ENCODE results near the gene FBN1. TPM values are rescaled to one million over a fixed set of nuclear protein-coding genes. Genes with fewer than 3 reads are reported as not detected.
A peak's percentile ranks its signal among the peaks of the same experiment; 100 is the strongest.

FBN1 gene
- total RNA-seq, 1 donor from 2014 or later: 102 TPM

DNA sequence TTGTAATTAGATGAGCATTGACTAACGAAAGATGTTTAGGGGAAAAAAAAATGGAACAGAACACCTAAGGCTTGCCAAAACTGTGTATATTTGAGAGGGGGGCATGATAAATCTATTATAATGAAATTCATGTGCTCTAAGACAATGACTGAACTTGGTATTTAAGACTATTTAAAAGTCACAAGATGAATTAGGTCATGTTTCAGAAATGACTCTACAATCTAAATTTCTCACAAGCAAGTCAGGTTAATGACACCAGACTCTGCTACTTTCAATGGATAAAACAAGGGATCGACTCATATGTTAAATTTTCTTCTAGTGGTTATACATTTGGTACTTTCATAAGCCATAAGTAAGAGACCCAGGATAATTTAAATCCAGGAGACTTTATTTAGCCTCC, 235.9 kb downstream of the FBN1 start:
- TF ChIP-seq POLR2AphosphoS5 (IDR thresholded peaks at IDR 0.05; ENCODE audit: insufficient read depth in 1 of 2, low read depth in 1 of 2) (no peak), POLR2A (IDR thresholded peaks at IDR 0.05) (no peak)
- TF ChIP-seq, protein P1, sequence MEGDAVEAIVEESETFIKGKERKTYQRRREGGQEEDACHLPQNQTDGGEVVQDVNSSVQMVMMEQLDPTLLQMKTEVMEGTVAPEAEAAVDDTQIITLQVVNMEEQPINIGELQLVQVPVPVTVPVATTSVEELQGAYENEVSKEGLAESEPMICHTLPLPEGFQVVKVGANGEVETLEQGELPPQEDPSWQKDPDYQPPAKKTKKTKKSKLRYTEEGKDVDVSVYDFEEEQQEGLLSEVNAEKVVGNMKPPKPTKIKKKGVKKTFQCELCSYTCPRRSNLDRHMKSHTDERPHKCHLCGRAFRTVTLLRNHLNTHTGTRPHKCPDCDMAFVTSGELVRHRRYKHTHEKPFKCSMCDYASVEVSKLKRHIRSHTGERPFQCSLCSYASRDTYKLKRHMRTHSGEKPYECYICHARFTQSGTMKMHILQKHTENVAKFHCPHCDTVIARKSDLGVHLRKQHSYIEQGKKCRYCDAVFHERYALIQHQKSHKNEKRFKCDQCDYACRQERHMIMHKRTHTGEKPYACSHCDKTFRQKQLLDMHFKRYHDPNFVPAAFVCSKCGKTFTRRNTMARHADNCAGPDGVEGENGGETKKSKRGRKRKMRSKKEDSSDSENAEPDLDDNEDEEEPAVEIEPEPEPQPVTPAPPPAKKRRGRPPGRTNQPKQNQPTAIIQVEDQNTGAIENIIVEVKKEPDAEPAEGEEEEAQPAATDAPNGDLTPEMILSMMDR (IDR thresholded peaks at IDR 0.05): no peak
- intact Hi-C loops (cut with DNase I): no loop called here
- DNase-seq (ENCODE audit: extremely low spot score in 2 of 2): no peak
- Histone ChIP-seq H3K4me3 (no peak overlapping the region), H3K36me3 (peaks cover 0 to 5% of the 10 kb centered on the region in 2 donors), H3K9me3 (no peaks in the 10 kb centered on the region), H3K27ac (peak overlapping the region; percentile 65), H3K4me1 (peaks cover 37% of the 10 kb centered on the region), H3K27me3 (no peaks in the 10 kb centered on the region)

DNA sequence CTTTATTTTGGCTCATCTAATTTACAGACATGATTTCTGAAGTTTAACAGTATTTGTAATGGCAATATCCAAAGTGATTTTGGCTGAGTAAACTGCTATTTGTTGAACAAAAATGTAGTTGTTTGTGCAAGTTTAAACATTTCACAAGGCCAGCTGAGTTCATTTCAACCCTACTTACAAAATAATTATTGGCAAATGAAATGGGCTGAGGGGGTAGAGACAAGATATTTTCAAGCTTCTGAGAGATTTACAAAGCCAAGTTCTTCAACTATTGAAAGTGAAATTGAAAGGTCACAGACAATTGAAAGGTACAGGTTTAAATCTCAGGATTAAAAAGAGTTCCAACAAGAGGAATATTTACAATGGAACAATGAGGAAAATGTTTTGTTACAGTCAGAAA, 237.2 kb downstream of the FBN1 start:
- Histone ChIP-seq H3K27ac (peak overlapping the region; percentile 65), H3K4me1 (peaks cover 28% of the 10 kb centered on the region), H3K4me3 (no peak overlapping the region), H3K27me3 (no peaks in the 10 kb centered on the region), H3K36me3 (peaks cover 0 to 5% of the 10 kb centered on the region in 2 donors), H3K9me3 (no peaks in the 10 kb centered on the region)
- intact Hi-C loops (cut with DNase I): no loop called here
- DNase-seq (ENCODE audit: extremely low spot score in 2 of 2): no peak
- TF ChIP-seq, protein P1 (IDR thresholded peaks at IDR 0.05): no peak
- no peak for TF ChIP-seq POLR2A (IDR thresholded peaks at IDR 0.05)
- no peak for TF ChIP-seq POLR2AphosphoS5 (IDR thresholded peaks at IDR 0.05; ENCODE audit: insufficient read depth in 1 of 2, low read depth in 1 of 2)

DNA sequence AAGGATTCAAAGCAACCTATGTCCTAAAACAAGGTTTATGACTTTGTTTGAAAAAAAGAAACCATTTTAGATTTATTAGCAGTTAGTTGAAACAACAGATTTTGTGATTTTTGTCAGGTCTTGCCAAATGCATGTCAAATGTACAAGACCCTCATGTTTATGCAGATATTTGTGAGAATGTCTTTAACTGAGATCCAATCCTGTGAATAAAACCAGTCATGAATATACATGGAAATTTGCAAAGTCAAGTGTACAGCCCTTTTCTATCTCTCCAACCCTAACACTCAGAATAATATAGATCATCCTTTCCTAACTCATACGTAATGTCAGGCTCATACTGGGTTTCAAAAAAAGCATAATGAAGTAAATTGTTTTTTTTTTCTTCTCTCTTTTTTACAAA, 237.9 kb downstream of the FBN1 start:
- H3K4me1 ChIP-seq: peaks cover 28% of the 10 kb centered on the region
- TF ChIP-seq, protein P1 (IDR thresholded peaks at IDR 0.05): no peak
- no peak for TF ChIP-seq POLR2AphosphoS5 (IDR thresholded peaks at IDR 0.05; ENCODE audit: insufficient read depth in 1 of 2, low read depth in 1 of 2)
- TF ChIP-seq POLR2A (IDR thresholded peaks at IDR 0.05): no peak
- peak overlapping the region; percentile 65 for H3K27ac ChIP-seq
- no peak overlapping the region for H3K4me3 ChIP-seq
- intact Hi-C loops (cut with DNase I): no loop called here
- no peak for DNase-seq (ENCODE audit: extremely low spot score in 2 of 2)
- H3K9me3 ChIP-seq: no peaks in the 10 kb centered on the region
- peaks cover 0 to 5% of the 10 kb centered on the region in 2 donors for H3K36me3 ChIP-seq
- no peaks in the 10 kb centered on the region for H3K27me3 ChIP-seq

DNA sequence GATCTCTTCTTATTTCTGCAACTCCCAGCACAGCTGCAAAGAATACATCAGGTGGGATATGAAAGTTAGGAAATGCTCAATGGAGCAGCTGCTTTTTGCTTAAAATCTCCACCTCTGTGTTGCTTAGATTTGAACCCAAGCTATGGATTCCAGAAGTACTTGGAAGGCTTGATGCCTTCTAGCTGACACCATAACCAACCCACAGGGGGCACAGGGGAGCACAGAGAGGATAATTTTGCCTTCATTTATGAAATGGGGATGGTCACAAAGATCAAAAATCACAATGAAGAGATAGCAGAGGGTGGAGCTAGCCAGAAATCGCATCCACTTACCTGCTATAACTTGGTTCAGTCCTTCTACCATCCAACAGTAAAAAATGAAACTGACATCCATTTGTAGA, 238.6 kb downstream of the FBN1 start:
- no peak for TF ChIP-seq POLR2A (IDR thresholded peaks at IDR 0.05)
- TF ChIP-seq POLR2AphosphoS5 (IDR thresholded peaks at IDR 0.05; ENCODE audit: insufficient read depth in 1 of 2, low read depth in 1 of 2): no peak
- TF ChIP-seq, protein P1 (IDR thresholded peaks at IDR 0.05): no peak
- DNase-seq (ENCODE audit: extremely low spot score in 2 of 2): no peak
- H3K9me3 ChIP-seq: no peaks in the 10 kb centered on the region
- H3K27me3 ChIP-seq: no peaks in the 10 kb centered on the region
- H3K27ac ChIP-seq: peak overlapping the region; percentile 65
- no peak overlapping the region for H3K4me3 ChIP-seq
- peaks cover 0 to 5% of the 10 kb centered on the region in 2 donors for H3K36me3 ChIP-seq
- peaks cover 28% of the 10 kb centered on the region for H3K4me1 ChIP-seq
- intact Hi-C loops (cut with DNase I): no loop called here

DNA sequence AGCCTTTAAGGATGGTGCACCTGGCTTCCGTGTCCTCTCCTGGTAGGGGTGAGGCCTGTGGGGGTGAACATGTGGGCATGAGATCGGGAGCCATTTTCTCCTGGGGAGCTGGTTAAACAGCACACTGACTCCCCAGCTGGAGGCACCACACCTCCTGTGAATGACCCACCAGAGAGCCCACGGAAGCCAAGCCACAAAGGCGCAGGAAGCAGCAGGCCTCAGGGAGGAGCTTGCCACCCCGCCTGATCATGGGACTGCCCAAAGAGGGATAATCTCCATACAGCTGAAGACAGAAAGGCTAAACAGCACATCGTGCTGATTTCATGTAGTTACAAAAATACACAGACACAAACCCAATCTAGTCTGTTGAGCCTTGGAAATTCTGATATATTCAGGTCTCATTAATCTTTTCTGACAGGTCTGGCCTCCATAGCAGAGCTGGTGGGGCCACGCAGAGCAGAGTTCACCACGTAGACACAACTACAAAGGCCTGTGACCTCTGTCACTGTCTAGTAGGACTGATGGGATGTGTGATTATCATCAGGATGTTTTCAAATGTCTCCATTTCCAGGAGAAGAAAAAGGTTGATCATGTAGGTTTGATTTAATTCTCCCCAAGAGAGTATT, 239.1 kb downstream of the FBN1 start:
- TF ChIP-seq POLR2AphosphoS5 (IDR thresholded peaks at IDR 0.05; ENCODE audit: insufficient read depth in 1 of 2, low read depth in 1 of 2) (no peak), POLR2A (IDR thresholded peaks at IDR 0.05) (no peak)
- TF ChIP-seq, protein P1 (IDR thresholded peaks at IDR 0.05): no peak
- DNase-seq (ENCODE audit: extremely low spot score in 2 of 2): peak in 1 of 2 donors; percentile 83
- intact Hi-C loops (cut with DNase I): no loop called here
- H3K4me1 ChIP-seq: peaks cover 28% of the 10 kb centered on the region
- no peak overlapping the region for H3K4me3 ChIP-seq
- H3K27me3 ChIP-seq: no peaks in the 10 kb centered on the region
- peak overlapping the region; percentile 65 for H3K27ac ChIP-seq
- H3K9me3 ChIP-seq: no peaks in the 10 kb centered on the region
- H3K36me3 ChIP-seq: peaks cover 0 to 5% of the 10 kb centered on the region in 2 donors

All from vagina (tissue), 2 donors.